Astrocyte (in vitro differentiated cells and primary cell): ENCODE results near the gene ITPR2. TPM values are rescaled to one million over a fixed set of nuclear protein-coding genes. Genes with fewer than 3 reads are reported as not detected.

Experiments
- DNase-seq: peaks from one replicate; pipeline ENCODE4 v3.0.0-alpha.2; 2010; ENCODE audit warnings: low read depth
- FAIRE-seq: peaks from 2 replicates; lab custom pipeline; 2011; peaks lifted over from hg19 to GRCh38; lab: Jason Lieb, UNC
- H2AFZ ChIP-seq: 2 replicates; pipeline ENCODE4 v1.6.0; 2012; ENCODE audit warnings: low read depth, low read length, inconsistent platforms
- H3K27ac ChIP-seq: 2 replicates; pipeline ENCODE4 v1.5.1; 2011; ENCODE audit warnings: low read depth, low read length, inconsistent platforms
- H3K27me3 ChIP-seq: 2 replicates; pipeline ENCODE4 v1.6.0; 2011; ENCODE audit warnings: low read length, inconsistent platforms; ENCODE audit not compliant: insufficient read depth
- H3K36me3 ChIP-seq: 2 replicates; pipeline ENCODE4 v1.5.1; 2011; ENCODE audit warnings: low read length, inconsistent platforms; ENCODE audit not compliant: insufficient read depth
- H3K4me1 ChIP-seq: 2 replicates; pipeline ENCODE4 v1.5.1; 2011; ENCODE audit warnings: low read length, inconsistent platforms; ENCODE audit not compliant: insufficient read depth
- H3K4me2 ChIP-seq: 2 replicates; pipeline ENCODE4 v1.6.0; 2012; ENCODE audit warnings: low read length, inconsistent platforms
- H3K4me3 ChIP-seq: 2 replicates; pipeline ENCODE4 v1.5.1; 2011; ENCODE audit warnings: low read depth, mild to moderate bottlenecking, low read length, inconsistent platforms; ENCODE audit not compliant: insufficient read depth
- H3K79me2 ChIP-seq: 2 replicates; pipeline ENCODE4 v1.6.0; 2012; ENCODE audit warnings: mild to moderate bottlenecking, low read length, inconsistent platforms; ENCODE audit not compliant: insufficient read depth
- H3K9ac ChIP-seq: 2 replicates; pipeline ENCODE4 v1.6.0; 2012; ENCODE audit warnings: mild to moderate bottlenecking, low read length, inconsistent platforms
- H3K9me3 ChIP-seq: 2 replicates; pipeline ENCODE4 v1.5.1; 2012; ENCODE audit warnings: low read depth, mild to moderate bottlenecking, low read length, inconsistent platforms; ENCODE audit not compliant: insufficient read depth
- H4K20me1 ChIP-seq: 2 replicates; pipeline ENCODE4 v1.6.0; 2012; ENCODE audit warnings: low read length, inconsistent platforms; ENCODE audit not compliant: insufficient read depth
- H3K27ac Mint-ChIP-seq: one replicate; pipeline ENCODE4 v1.8.0; 2021; ENCODE audit warnings: mild to moderate bottlenecking, mixed read lengths; ENCODE audit not compliant: unreplicated experiment
- H3K27me3 Mint-ChIP-seq: one replicate; pipeline ENCODE4 v1.8.0; 2021; ENCODE audit warnings: low read depth, mixed read lengths; ENCODE audit not compliant: unreplicated experiment
- H3K36me3 Mint-ChIP-seq: one replicate; pipeline ENCODE4 v1.8.0; 2021; ENCODE audit warnings: low read depth, mixed read lengths; ENCODE audit not compliant: unreplicated experiment
- H3K4me1 Mint-ChIP-seq: one replicate; pipeline ENCODE4 v1.8.0; 2021; ENCODE audit warnings: low read depth, mixed read lengths; ENCODE audit not compliant: unreplicated experiment
- H3K4me3 Mint-ChIP-seq: one replicate; pipeline ENCODE4 v1.8.0; 2021; ENCODE audit warnings: mild to moderate bottlenecking, moderate library complexity, mixed read lengths; ENCODE audit not compliant: unreplicated experiment
- H3K9me3 Mint-ChIP-seq: one replicate; pipeline ENCODE4 v1.8.0; 2021; ENCODE audit warnings: mild to moderate bottlenecking, mixed read lengths; ENCODE audit not compliant: unreplicated experiment
- EZH2 ChIP-seq: IDR thresholded peaks from 2 replicates; pipeline ENCODE4 v1.6.1; 2012; ENCODE audit warnings: mild to moderate bottlenecking, low read length, inconsistent platforms; ENCODE audit not compliant: insufficient read depth
- total RNA-seq: library from RNA; stranded (reverse); gene quantifications from 2 replicates; pipeline ENCODE4 v1.2.1, GENCODE V29; 2021
- TF ChIP-seq, protein P1 (sequence below): IDR thresholded peaks from 2 replicates; pipeline ENCODE4 v1.5.1; 2011; ENCODE audit warnings: low read depth, mild to moderate bottlenecking, inconsistent platforms, low read length, moderate library complexity; ENCODE audit not compliant: insufficient read depth

Gene ITPR2
- total RNA-seq, 1 donor from 2014 or later = 24.4 TPM

DNA sequence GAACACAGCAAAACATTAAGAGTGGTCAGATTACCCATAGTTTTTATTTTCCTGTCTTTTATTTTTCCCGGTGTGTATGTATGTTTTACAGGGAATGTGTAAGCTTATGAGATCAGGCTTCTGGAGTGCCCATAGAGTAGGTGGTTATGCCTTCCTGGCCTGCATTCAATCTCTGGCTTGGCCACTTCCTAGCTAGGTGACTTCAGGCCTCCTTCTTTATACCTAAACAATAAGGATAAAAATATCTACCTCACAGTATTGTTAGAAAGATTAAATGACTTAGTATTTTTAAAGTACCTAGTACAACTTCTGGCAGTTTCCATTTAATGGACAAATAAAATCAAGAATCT lies 42.4 kb downstream of the ITPR2 start:
- peak; percentile 55 for FAIRE-seq
- H3K9me3 Mint-ChIP-seq = peaks cover 2% of the 10 kb centered on the region

DNA sequence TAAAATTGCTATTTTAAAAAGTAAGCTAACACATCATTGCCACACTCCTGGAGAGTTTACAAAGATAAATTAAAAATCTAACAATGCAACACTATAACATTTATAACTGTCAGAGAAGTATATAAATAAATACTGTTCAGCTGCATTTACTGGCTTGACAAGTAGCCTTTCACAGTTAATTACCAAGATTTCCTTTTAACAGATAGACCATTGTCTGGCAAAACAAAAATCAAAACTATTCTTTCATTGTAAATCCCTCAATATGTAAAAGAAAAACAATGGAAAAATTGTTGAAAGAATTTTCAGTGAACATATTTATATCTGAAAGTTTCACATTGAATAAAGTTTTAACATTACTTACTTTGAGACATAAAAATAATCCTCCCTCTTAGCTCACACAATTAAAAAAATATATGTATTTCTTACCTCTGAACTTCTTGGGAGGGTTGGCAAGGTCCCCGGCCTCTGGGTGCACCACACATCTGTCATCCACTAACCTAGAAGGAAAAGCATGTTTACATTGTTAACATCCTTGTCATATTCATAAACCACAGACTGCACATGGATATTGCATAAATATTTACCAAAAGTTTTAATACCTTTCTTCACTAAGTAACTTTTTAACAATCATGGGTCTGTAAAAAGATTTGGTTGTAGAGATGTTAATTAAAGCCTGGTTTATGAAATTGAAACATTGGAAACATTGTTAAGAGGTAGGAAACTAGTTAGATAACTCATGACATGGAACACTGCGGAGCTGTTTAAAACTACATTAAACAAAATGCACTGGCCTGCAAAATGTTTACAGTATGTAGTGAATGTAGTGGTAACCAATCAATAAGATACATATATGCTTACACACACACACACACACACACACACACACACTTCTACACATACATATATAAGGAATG lies 43.0 kb downstream of the ITPR2 start:
- H3K79me2 ChIP-seq = no peaks in the 10 kb centered on the region
- no peak overlapping the region for H3K27ac ChIP-seq
- H3K36me3 ChIP-seq = no peaks in the 10 kb centered on the region
- H2AFZ ChIP-seq = no peak overlapping the region
- Mint-ChIP-seq H3K9me3 (peaks cover 2% of the 10 kb centered on the region), H3K27ac (peak overlapping the region; percentile 91), H3K4me1 (peaks cover 51% of the 10 kb centered on the region), H3K4me3 (no peak overlapping the region), H3K27me3 (no peaks in the 10 kb centered on the region), H3K36me3 (peaks cover 2% of the 10 kb centered on the region)
- TF ChIP-seq, protein P1, sequence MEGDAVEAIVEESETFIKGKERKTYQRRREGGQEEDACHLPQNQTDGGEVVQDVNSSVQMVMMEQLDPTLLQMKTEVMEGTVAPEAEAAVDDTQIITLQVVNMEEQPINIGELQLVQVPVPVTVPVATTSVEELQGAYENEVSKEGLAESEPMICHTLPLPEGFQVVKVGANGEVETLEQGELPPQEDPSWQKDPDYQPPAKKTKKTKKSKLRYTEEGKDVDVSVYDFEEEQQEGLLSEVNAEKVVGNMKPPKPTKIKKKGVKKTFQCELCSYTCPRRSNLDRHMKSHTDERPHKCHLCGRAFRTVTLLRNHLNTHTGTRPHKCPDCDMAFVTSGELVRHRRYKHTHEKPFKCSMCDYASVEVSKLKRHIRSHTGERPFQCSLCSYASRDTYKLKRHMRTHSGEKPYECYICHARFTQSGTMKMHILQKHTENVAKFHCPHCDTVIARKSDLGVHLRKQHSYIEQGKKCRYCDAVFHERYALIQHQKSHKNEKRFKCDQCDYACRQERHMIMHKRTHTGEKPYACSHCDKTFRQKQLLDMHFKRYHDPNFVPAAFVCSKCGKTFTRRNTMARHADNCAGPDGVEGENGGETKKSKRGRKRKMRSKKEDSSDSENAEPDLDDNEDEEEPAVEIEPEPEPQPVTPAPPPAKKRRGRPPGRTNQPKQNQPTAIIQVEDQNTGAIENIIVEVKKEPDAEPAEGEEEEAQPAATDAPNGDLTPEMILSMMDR = no peak
- TF ChIP-seq EZH2 = no peak
- peak; percentile 78 for DNase-seq
- no peaks in the 10 kb centered on the region for H4K20me1 ChIP-seq
- no peaks in the 10 kb centered on the region for H3K9me3 ChIP-seq
- FAIRE-seq = peak; percentile 55
- H3K4me2 ChIP-seq = peak overlapping the region; percentile 21
- peaks cover 27% of the 10 kb centered on the region for H3K4me1 ChIP-seq
- no peaks in the 10 kb centered on the region for H3K27me3 ChIP-seq
- H3K9ac ChIP-seq = no peak overlapping the region
- H3K4me3 ChIP-seq = no peak overlapping the region

More for the DNA sequence above, 42.4 kb downstream of the ITPR2 start:
- no peak overlapping the region for H2AFZ ChIP-seq
- H3K4me3 ChIP-seq = no peak overlapping the region
- peaks cover 2% of the 10 kb centered on the region for H3K36me3 Mint-ChIP-seq
- H3K4me1 ChIP-seq = peaks cover 27% of the 10 kb centered on the region
- peaks cover 51% of the 10 kb centered on the region for H3K4me1 Mint-ChIP-seq
- H3K27ac Mint-ChIP-seq = peak overlapping the region; percentile 91
- H3K79me2 ChIP-seq = no peaks in the 10 kb centered on the region
- no peak overlapping the region for H3K27ac ChIP-seq
- H3K9me3 ChIP-seq = no peaks in the 10 kb centered on the region
- H3K27me3 ChIP-seq = no peaks in the 10 kb centered on the region
- H3K36me3 ChIP-seq = no peaks in the 10 kb centered on the region
- H3K9ac ChIP-seq = no peak overlapping the region
- DNase-seq = no peak
- no peak for TF ChIP-seq EZH2
- TF ChIP-seq, protein P1 = no peak
- H3K4me2 ChIP-seq = peak overlapping the region; percentile 21
- no peaks in the 10 kb centered on the region for H4K20me1 ChIP-seq
- no peaks in the 10 kb centered on the region for H3K27me3 Mint-ChIP-seq
- H3K4me3 Mint-ChIP-seq = no peak overlapping the region
